H1 (cell line): ENCODE data around the gene TCERG1L. TPM values are rescaled to one million over a fixed set of nuclear protein-coding genes. Genes with fewer than 3 reads are reported as not detected.

ENCODE experiments used
- CTCF ChIA-PET: fragments of 300-600 bp; sonication (Branson Sonifier 250); formaldehyde crosslinking; loops from one replicate; lab custom pipeline; 2021; ENCODE audit not compliant: partially characterized antibody; lab: Charles Lee
- POLR2A ChIA-PET: fragments of 300-600 bp; sonication (Branson Sonifier 250); formaldehyde crosslinking; loops from one replicate; lab custom pipeline; 2021; ENCODE audit warnings: inconsistent platforms; ENCODE audit not compliant: partially characterized antibody; lab: Charles Lee
- DNase-seq, 2 experiments: peaks; one replicate each; pipeline versions ENCODE4 v3.0.0 to v3.0.0-alpha.2; 2010 to 2022; ENCODE audit warnings: low spot score in 2 of 2, low read depth in 1 of 2, mixed read lengths in 1 of 2
- FAIRE-seq: peaks from 2 replicates; lab custom pipeline; 2011; peaks lifted over from hg19 to GRCh38; lab: Jason Lieb, UNC
- H2AFZ ChIP-seq: 2 replicates; pipeline ENCODE4 v1.8.1; 2012; ENCODE audit warnings: low read length, inconsistent platforms
- H2AK5ac ChIP-seq: 2 replicates; pipeline ENCODE4 v1.6.1; 2013; ENCODE audit warnings: low read depth, low read length
- H2BK120ac ChIP-seq: replicated peaks from 2 replicates; pipeline ENCODE3; 2013; ENCODE audit warnings: low read depth, low read length, inconsistent platforms
- H2BK12ac ChIP-seq: 2 replicates; pipeline ENCODE4 v1.6.1; 2013; ENCODE audit warnings: low read depth, low read length
- H2BK15ac ChIP-seq: 2 replicates; pipeline ENCODE4 v1.6.1; 2013; ENCODE audit warnings: low read length
- H2BK20ac ChIP-seq: 2 replicates; pipeline ENCODE4 v1.6.1; 2013; ENCODE audit warnings: low read length
- H2BK5ac ChIP-seq: 2 replicates; pipeline ENCODE4 v1.6.1; 2013; ENCODE audit warnings: low read depth, low read length
- H3K14ac ChIP-seq: 2 replicates; pipeline ENCODE4 v1.6.1; 2013; ENCODE audit warnings: inconsistent platforms; ENCODE audit not compliant: insufficient read length
- H3K18ac ChIP-seq: 2 replicates; pipeline ENCODE4 v1.6.1; 2013; ENCODE audit warnings: low read length; ENCODE audit errors: extremely low read depth
- H3K23ac ChIP-seq: 2 replicates; pipeline ENCODE4 v1.6.1; 2013; ENCODE audit warnings: inconsistent platforms; ENCODE audit not compliant: insufficient read length
- H3K23me2 ChIP-seq: 2 replicates; pipeline ENCODE4 v1.6.1; 2013; ENCODE audit warnings: low read depth, low read length
- H3K27ac ChIP-seq: 2 replicates; pipeline ENCODE4 v1.6.1; 2011; ENCODE audit warnings: low read depth, low read length, inconsistent platforms
- H3K27me3 ChIP-seq, 4 experiments: replicated peaks in 1 of 4; 1 replicate in 1 of 4; 2 replicates in 3 of 4; pipeline versions ENCODE4 v1.6.1 to v1.8.1; 2011 to 2013; ENCODE audit warnings: low read length in 3 of 4, mild to moderate bottlenecking in 3 of 4, inconsistent platforms in 2 of 4, mixed read lengths in 2 of 4, moderate library complexity in 1 of 4; ENCODE audit not compliant: control insufficient read depth in 3 of 4, insufficient read depth in 3 of 4; ENCODE audit errors: extremely low read depth in 1 of 4
- H3K36me3 ChIP-seq, 4 experiments: 2 replicates each; pipeline versions ENCODE4 v1.6.1 to v1.8.1; 2011 to 2013; ENCODE audit warnings: mild to moderate bottlenecking in 4 of 4, low read length in 3 of 4, moderate library complexity in 2 of 4, control low read depth in 1 of 4, inconsistent platforms in 1 of 4; ENCODE audit not compliant: insufficient read depth in 4 of 4, control insufficient read depth in 2 of 4
- H3K4ac ChIP-seq: replicated peaks from 2 replicates; pipeline ENCODE3; 2013; ENCODE audit warnings: low read length, low read depth, mixed read lengths, inconsistent platforms; ENCODE audit not compliant: insufficient read length
- H3K4me1 ChIP-seq, 4 experiments: replicated peaks in 1 of 4; 1 replicate in 1 of 4; 2 replicates in 3 of 4; pipeline versions ENCODE4 v1.6.1 to v1.8.1; 2011 to 2013; ENCODE audit warnings: low read length in 3 of 4, inconsistent platforms in 2 of 4, mixed read lengths in 1 of 4; ENCODE audit not compliant: insufficient read depth in 4 of 4, control insufficient read depth in 3 of 4
- H3K4me2 ChIP-seq, 2 experiments: 2 replicates each; pipeline versions ENCODE4 v1.6.1 to v1.8.1; 2011 to 2013; ENCODE audit warnings: low read depth in 2 of 2, low read length in 2 of 2, control low read depth in 1 of 2, inconsistent platforms in 1 of 2, mild to moderate bottlenecking in 1 of 2; ENCODE audit not compliant: insufficient read depth in 1 of 2
- H3K4me3 ChIP-seq, 4 experiments: fragments of 200-600, 300-600 bp in 1 of 4; sonication (generic), shearing (Covaris generic), sonication (Bioruptor Twin) in 1 of 4; 2 replicates each; pipeline versions ENCODE4 v1.5.1 to v1.8.1; 2011 to 2016; ENCODE audit warnings: low read length in 4 of 4, low read depth in 3 of 4, control low read depth in 2 of 4, inconsistent platforms in 2 of 4, mild to moderate bottlenecking in 2 of 4, mixed read lengths in 1 of 4, moderate library complexity in 1 of 4; ENCODE audit not compliant: insufficient read depth in 2 of 4; ENCODE audit errors: extremely low read depth in 1 of 4
- H3K56ac ChIP-seq: replicated peaks from 2 replicates; pipeline ENCODE3; 2013; ENCODE audit warnings: low read depth, mild to moderate bottlenecking, mixed read lengths, low read length, inconsistent platforms; ENCODE audit not compliant: insufficient read length
- H3K79me1 ChIP-seq: 2 replicates; pipeline ENCODE4 v1.6.1; 2013; ENCODE audit warnings: low read depth, low read length, control low read depth
- H3K79me2 ChIP-seq, 2 experiments: 2 replicates each; pipeline versions ENCODE4 v1.6.1 to v1.8.1; 2012 to 2013; ENCODE audit warnings: low read length in 2 of 2, mild to moderate bottlenecking in 2 of 2, inconsistent platforms in 1 of 2; ENCODE audit not compliant: insufficient read depth in 2 of 2, control insufficient read depth in 1 of 2
- H3K9ac ChIP-seq, 4 experiments: replicated peaks in 1 of 4; 1 replicate in 1 of 4; 2 replicates in 3 of 4; pipeline versions ENCODE4 v1.6.1 to v1.8.1; 2011 to 2013; ENCODE audit warnings: low read depth in 3 of 4, low read length in 3 of 4, control low read depth in 2 of 4, mild to moderate bottlenecking in 2 of 4, moderate library complexity in 2 of 4, inconsistent platforms in 1 of 4; ENCODE audit errors: extremely low read depth in 1 of 4
- H3K9me3 ChIP-seq, 2 experiments: 2 replicates each; pipeline versions ENCODE4 v1.6.1 to v1.8.1; 2012 to 2013; ENCODE audit warnings: mild to moderate bottlenecking in 2 of 2, moderate library complexity in 2 of 2, control low read depth in 1 of 2, inconsistent platforms in 1 of 2, low read depth in 1 of 2, low read length in 1 of 2, mixed read lengths in 1 of 2; ENCODE audit not compliant: insufficient read depth in 2 of 2
- H4K20me1 ChIP-seq, 2 experiments: replicated peaks in 1 of 2; 2 replicates each; pipeline versions ENCODE3 to v1.8.1; 2011 to 2013; ENCODE audit warnings: inconsistent platforms in 2 of 2, low read length in 2 of 2, mild to moderate bottlenecking in 1 of 2; ENCODE audit not compliant: insufficient read depth in 2 of 2, control insufficient read depth in 1 of 2
- H4K5ac ChIP-seq: 2 replicates; pipeline ENCODE4 v1.6.1; 2013; ENCODE audit warnings: low read length, low read depth, mixed read lengths, inconsistent platforms; ENCODE audit not compliant: insufficient read length
- H4K8ac ChIP-seq: 2 replicates; pipeline ENCODE4 v1.8.0; 2013; ENCODE audit warnings: mild to moderate bottlenecking, moderate library complexity, low read length, inconsistent platforms; ENCODE audit not compliant: insufficient read depth; ENCODE audit errors: extremely low read depth
- H4K91ac ChIP-seq: replicated peaks from 2 replicates; pipeline ENCODE3; 2013; ENCODE audit warnings: low read length, mixed read lengths, inconsistent platforms; ENCODE audit not compliant: insufficient read length
- BRCA1 ChIP-seq: IDR thresholded peaks from 2 replicates; pipeline ENCODE4 v1.6.1; 2012; ENCODE audit warnings: low read depth, low read length, improper control_type of control experiment
- CBX5 ChIP-seq: fragments of 300-800, 300-1000 bp; sonication (generic); IDR thresholded peaks from 2 replicates; pipeline ENCODE4 v1.7.1; 2016; ENCODE audit warnings: antibody characterized with exemption, low read length, low read depth
- CBX8 ChIP-seq: fragments of 300-800, 300-1000 bp; sonication (generic); IDR thresholded peaks from 2 replicates; pipeline ENCODE4 v1.7.1; 2016; ENCODE audit warnings: low read depth, low read length, borderline replicate concordance
- E2F6 ChIP-seq: IDR thresholded peaks from 2 replicates; pipeline ENCODE4 v1.6.1; 2012; ENCODE audit warnings: inconsistent platforms
- HDAC2 ChIP-seq, 2 experiments: fragments of 300-600 bp in 1 of 2; sonication (generic) in 1 of 2; IDR thresholded peaks; 2 replicates each; pipeline ENCODE4 v1.6.1; 2011 to 2012; ENCODE audit warnings: low read depth in 2 of 2, low read length in 2 of 2, mild to moderate bottlenecking in 2 of 2, moderate library complexity in 2 of 2, borderline replicate concordance in 1 of 2, inconsistent platforms in 1 of 2
- KDM1A ChIP-seq: fragments of 200-600, 300-600 bp; sonication (generic); IDR thresholded peaks from 2 replicates; pipeline ENCODE4 v1.7.1; 2016; ENCODE audit warnings: mild to moderate bottlenecking, low read length, borderline replicate concordance
- RAD21 ChIP-seq, 2 experiments: IDR thresholded peaks in 1 of 2; conservative IDR thresholded peaks in 1 of 2; 2 replicates each; pipeline ENCODE4 v1.6.1; 2011; ENCODE audit warnings: low read depth in 2 of 2, low read length in 2 of 2, improper control_type of control experiment in 1 of 2, inconsistent platforms in 1 of 2, mild to moderate bottlenecking in 1 of 2, moderate library complexity in 1 of 2
- RNF2 ChIP-seq: fragments of 200-900, 300-1000 bp; sonication (generic); IDR thresholded peaks from 2 replicates; pipeline ENCODE4 v1.7.1; 2016; ENCODE audit warnings: borderline replicate concordance, low read depth, mild to moderate bottlenecking, antibody characterized with exemption, low read length; ENCODE audit not compliant: poor library complexity, severe bottlenecking; ENCODE audit errors: missing control alignments
- RXRA ChIP-seq: IDR thresholded peaks from 2 replicates; pipeline ENCODE4 v1.6.1; 2011; ENCODE audit warnings: low read depth, mild to moderate bottlenecking, low read length, moderate library complexity; ENCODE audit not compliant: insufficient read depth
- SIRT6 ChIP-seq: IDR thresholded peaks from one replicate; pipeline ENCODE4 v1.7.1; 2012; ENCODE audit warnings: low read length, inconsistent platforms
- SIX5 ChIP-seq: IDR thresholded peaks from 2 replicates; pipeline ENCODE4 v1.6.1; 2011; ENCODE audit warnings: mild to moderate bottlenecking, low read depth, low read length
- SP1 ChIP-seq: IDR thresholded peaks from 2 replicates; pipeline ENCODE4 v1.6.1; 2011; ENCODE audit warnings: low read depth, low read length
- ZNF274 ChIP-seq: IDR thresholded peaks from 2 replicates; pipeline ENCODE4 v1.7.0; 2012; ENCODE audit warnings: low read length, borderline replicate concordance; ENCODE audit errors: extremely low read depth
- WGBS, 2 experiments: shearing (Covaris generic) in 1 of 2; methylation state at CpG; one replicate each; pipeline versions ENCODE4 v1.1.6 to v1.1.7; 2013 to 2015; ENCODE audit warnings: low lambda C conversion rate in 2 of 2, mixed read lengths in 2 of 2, inconsistent platforms in 1 of 2, low coverage in 1 of 2, missing lambda C conversion rate in 1 of 2; ENCODE audit not compliant: insufficient replicate concordance in 2 of 2, insufficient coverage in 1 of 2, insufficient read length in 1 of 2; ENCODE audit errors: extremely low coverage in 1 of 2, missing lambda C conversion rate in 1 of 2; 5-methylcytosine and 5-hydroxymethylcytosine counted together
- polyA plus RNA-seq, 7 experiments: library from polyadenylated mRNA; depleted of rRNA in 3 of 7; stranded (reverse) in 5 of 7; unstranded in 2 of 7; fragments of >200 nt in 5 of 7; fragments of 200-250 nt in 2 of 7; gene quantifications; 1 replicate in 5 of 7; 2 replicates in 1 of 7; 4 replicates in 1 of 7; pipeline versions ENCODE4 v1.2.1 to v1.2.3, GENCODE V29; 2011 to 2013; ENCODE audit warnings: missing spikeins in 2 of 7, mixed read lengths in 2 of 7
- total RNA-seq: library from RNA; stranded (reverse); fragmentation: NEBNext Ultra II Directional; extraction: Animal tissue kit (Norgen Biotek cat#: 25700); gene quantifications from 2 replicates; pipeline ENCODE4 v1.2.1, GENCODE V29; 2021

TCERG1L gene
- total and polyA plus RNA-seq, 2 of the 8 experiments (the other 6 are each of a cell fraction or from before 2014, with no cell fraction given), result 3.9 to 6.9 TPM

GRCh38 chr10:131092386-131092785 is 219.1 kb downstream of the TCERG1L start:
- no peak overlapping the region for H3K9ac ChIP-seq
- peaks cover 0 to 15% (median 4%) of the 10 kb centered on the region in 4 experiments; a peak in 4 of 7 replicates for H3K4me1 ChIP-seq
- 93% methylated on average over 12 of the region's 12 CpGs; no CpG with 5 or more reads in 1 of the 2 experiments for WGBS, 2 experiments
- no peaks in the 10 kb centered on the region for H3K27me3 ChIP-seq
- H2BK120ac ChIP-seq, result peak overlapping the region; percentile 88
- no peaks in the 10 kb centered on the region for H3K36me3 ChIP-seq
- no peak overlapping the region for H3K23ac ChIP-seq
- H3K79me1 ChIP-seq, result no peaks in the 10 kb centered on the region
- H4K8ac ChIP-seq, result no peak overlapping the region
- no peak overlapping the region for H2BK20ac ChIP-seq
- H2BK15ac ChIP-seq, result no peak overlapping the region
- no peak overlapping the region for H3K27ac ChIP-seq
- no peak overlapping the region for H3K4ac ChIP-seq
- no peak overlapping the region for H2AFZ ChIP-seq
- H4K20me1 ChIP-seq, result no peaks in the 10 kb centered on the region
- H2BK12ac ChIP-seq, result no peak overlapping the region
- ChIA-PET CTCF (no interaction called here), POLR2A (no interaction called here)
- no peaks in the 10 kb centered on the region for H3K23me2 ChIP-seq
- H4K91ac ChIP-seq, result no peak overlapping the region
- H2AK5ac ChIP-seq, result no peak overlapping the region
- H3K79me2 ChIP-seq, result no peaks in the 10 kb centered on the region
- no peak overlapping the region for H3K4me3 ChIP-seq
- H4K5ac ChIP-seq, result no peak overlapping the region
- H2BK5ac ChIP-seq, result no peak overlapping the region
- no peak overlapping the region for H3K14ac ChIP-seq
- DNase-seq (no peak), FAIRE-seq (no peak)
- H3K4me2 ChIP-seq, result no peak overlapping the region
- H3K9me3 ChIP-seq, result no peaks in the 10 kb centered on the region; a peak in 1 of 4 replicates
- no peak overlapping the region for H3K56ac ChIP-seq
- no peak overlapping the region for H3K18ac ChIP-seq
- no peak for TF ChIP-seq E2F6
- TF ChIP-seq RAD21 (IDR thresholded peaks at IDR 0.05 in 1 of 2, conservative IDR thresholded peaks at IDR 0.05 in 1 of 2; ENCODE audit: low read depth in 2 of 2, low read length in 2 of 2), result no peak
- TF ChIP-seq RNF2, result no peak
- TF ChIP-seq RXRA, result no peak
- TF ChIP-seq SIX5, result no peak
- TF ChIP-seq HDAC2 (IDR thresholded peaks at IDR 0.05; ENCODE audit: borderline replicate concordance in 1 of 2, low read depth in 2 of 2, low read length in 2 of 2), result no peak
- TF ChIP-seq CBX8, result no peak
- TF ChIP-seq SIRT6, result no peak
- no peak for TF ChIP-seq KDM1A
- no peak for TF ChIP-seq BRCA1
- no peak for TF ChIP-seq SP1
- no peak for TF ChIP-seq CBX5
- no peak for TF ChIP-seq ZNF274
